Aorta (tissue), 5 donors: ENCODE measurements around the gene COL25A1. TPM values are rescaled to one million over a fixed set of nuclear protein-coding genes. Genes with fewer than 3 reads are reported as not detected.
"Not testable (repeated sequence)": the region's sequence is repeated elsewhere in the genome, so short reads cannot be mapped to it uniquely, and the experiment has no call there.

ENCODE experiments used
- ATAC-seq: fragments of 200-7000 bp; cut with Tn5 transposase; one replicate; pipeline ENCODE4 v1.9.1; 2022; ENCODE audit warnings: moderate library complexity; ENCODE audit not compliant: low FRiP score
- DNase-seq, 2 donors: peaks; one replicate each; pipeline ENCODE4 v3.0.0-alpha.2; 2020
- H3K27ac ChIP-seq, 2 donors: one replicate each; pipeline ENCODE4 v1.5.1; 2013; ENCODE audit warnings: low read length in 2 of 2, mild to moderate bottlenecking in 2 of 2, moderate library complexity in 2 of 2, control low read depth in 1 of 2, inconsistent platforms in 1 of 2, low read depth in 1 of 2
- H3K27me3 ChIP-seq, 2 donors: one replicate each; pipeline ENCODE4 v1.6.1; 2013; ENCODE audit warnings: control low read depth in 1 of 2, low read length in 1 of 2, mild to moderate bottlenecking in 1 of 2, moderate library complexity in 1 of 2; ENCODE audit not compliant: insufficient read depth in 2 of 2, control insufficient read depth in 1 of 2
- H3K36me3 ChIP-seq, 2 donors: one replicate each; pipeline ENCODE4 v1.6.1; 2013; ENCODE audit warnings: control low read depth in 1 of 2, low read length in 1 of 2, mild to moderate bottlenecking in 1 of 2; ENCODE audit not compliant: insufficient read depth in 2 of 2, control insufficient read depth in 1 of 2
- H3K4me1 ChIP-seq, 2 donors: one replicate each; pipeline ENCODE4 v1.6.1; 2013; ENCODE audit warnings: low read length in 2 of 2, control low read depth in 1 of 2, mild to moderate bottlenecking in 1 of 2, moderate library complexity in 1 of 2; ENCODE audit not compliant: insufficient read depth in 2 of 2, control insufficient read depth in 1 of 2
- H3K4me3 ChIP-seq, 2 donors: one replicate each; pipeline ENCODE4 v1.5.1; 2013; ENCODE audit warnings: low read length in 2 of 2, control low read depth in 1 of 2, mild to moderate bottlenecking in 1 of 2
- H3K9me3 ChIP-seq: one replicate; pipeline ENCODE4 v1.6.1; 2013; ENCODE audit warnings: mild to moderate bottlenecking, low read length; ENCODE audit not compliant: control insufficient read depth
- WGBS, 2 donors: extraction: QIAGEN DNeasy Blood & Tissue Kit; methylation state at CpG; one replicate each; pipeline ENCODE4 v1.1.7; 2013; 5-methylcytosine and 5-hydroxymethylcytosine counted together
- intact Hi-C, 2 donors: fragments of 100-400 bp; cut with DNase I; formaldehyde crosslinking; loops; one replicate each; pipeline versions ENCODE4 v1.14.2 to v1.15.0; 2022
- polyA plus RNA-seq, 2 donors: library from polyadenylated mRNA; stranded (reverse); fragments of 200-250 nt; gene quantifications; one replicate each; pipeline ENCODE4 v1.2.3, GENCODE V29; 2013
- total RNA-seq, 2 donors: library from RNA; stranded (reverse); fragmentation: NEBNext Ultra II Directional; extraction: Animal tissue kit (Norgen Biotek cat#: 25700); gene quantifications; one replicate each; pipeline ENCODE4 v1.2.1, GENCODE V29; 2021
- donor health status: healthy with polysubstance abuse.
- donor health status: Bipolar disorder and iron deficiency.
- donor health status: DM: no; HTN: no; CAD: no.
- donor health status: DM: no; HTN: no; CAD: no.
- donor health status: DM: yes; HTN: yes; CAD: no.

Gene COL25A1
- total and polyA plus RNA-seq, 4 donors = 0.08 to 8.1 (median 1.3) TPM

DNA sequence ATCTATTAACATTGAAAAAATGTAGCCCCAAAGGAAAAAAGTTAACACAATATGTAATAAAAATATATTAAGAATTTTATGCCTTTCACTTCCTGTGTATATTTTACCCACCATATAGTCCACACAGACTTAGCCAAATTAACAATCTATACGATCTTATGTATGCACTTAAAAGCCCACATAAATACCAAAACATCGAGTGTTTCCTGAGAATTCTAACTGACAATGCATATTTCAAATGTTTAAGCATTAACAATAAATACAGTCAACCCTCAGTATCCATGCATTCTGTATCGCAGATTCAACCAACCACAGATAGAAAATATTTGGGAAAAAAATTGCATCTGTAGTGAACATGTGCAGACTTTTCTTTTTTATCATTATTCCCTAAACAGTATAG lies 226.8 kb downstream of the COL25A1 start:
- Histone ChIP-seq H3K27me3 (no peaks in the 10 kb centered on the region), H3K9me3 (no peaks in the 10 kb centered on the region), H3K27ac (no peak overlapping the region), H3K36me3 (no peaks in the 10 kb centered on the region), H3K4me1 (no peaks in the 10 kb centered on the region), H3K4me3 (no peak overlapping the region)
- intact Hi-C loops = no loop called here
- no peak for DNase-seq
- 81 to 87% methylated on average over 3 of the region's 3 CpGs for WGBS, 2 donors
- ATAC-seq = no peak

DNA sequence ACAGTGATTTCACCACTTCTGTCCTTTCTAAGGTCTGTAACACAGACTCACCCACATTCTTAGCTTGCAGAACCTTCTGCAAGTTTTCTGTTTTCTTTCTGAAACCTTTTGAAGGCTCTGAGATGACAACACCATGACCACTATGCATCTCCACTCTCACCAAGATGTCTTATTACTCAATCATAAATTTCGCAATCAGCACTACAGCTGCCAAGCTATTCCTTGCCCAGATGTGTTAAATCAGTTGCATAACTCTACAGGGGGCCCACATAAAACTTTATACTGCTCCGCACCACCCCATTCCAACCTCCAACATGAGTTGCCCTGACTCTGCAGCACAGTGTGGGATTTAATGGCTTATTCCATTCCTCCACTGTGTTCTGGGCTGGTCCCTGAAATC lies 229.9 kb downstream of the COL25A1 start:
- ATAC-seq (peak; percentile 41), DNase-seq (no peak)
- Histone ChIP-seq H3K9me3 (no peaks in the 10 kb centered on the region), H3K27me3 (no peaks in the 10 kb centered on the region), H3K4me3 (no peak overlapping the region), H3K4me1 (no peaks in the 10 kb centered on the region), H3K27ac (no peak overlapping the region), H3K36me3 (no peaks in the 10 kb centered on the region)
- intact Hi-C loops = no loop called here
- 93 to 96% methylated on average over 2 of the region's 2 CpGs for WGBS, 2 donors

DNA sequence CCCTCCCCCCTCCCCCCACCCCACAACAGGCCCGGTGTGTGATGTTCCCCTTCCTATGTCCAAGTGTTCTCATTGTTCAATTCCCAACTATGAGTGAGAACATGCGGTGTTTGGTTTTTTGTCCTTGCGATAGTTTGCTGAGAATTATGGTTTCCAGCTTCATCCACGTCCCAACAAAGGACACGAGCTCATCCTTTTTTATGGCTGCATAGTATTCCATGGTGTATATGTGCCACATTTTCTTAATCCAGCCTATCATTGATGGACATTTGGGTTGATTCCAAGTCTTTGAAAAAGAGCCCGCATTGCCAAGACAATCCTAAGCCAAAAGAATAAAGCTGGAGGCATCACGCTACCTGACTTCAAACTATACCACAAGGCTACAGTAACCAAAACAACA lies 231.8 kb downstream of the COL25A1 start:
- 82 to 95% methylated on average over 7 of the region's 7 CpGs for WGBS, 2 donors
- H3K27me3 ChIP-seq, DNase-seq, ATAC-seq, H3K4me3 ChIP-seq, H3K4me1 ChIP-seq, H3K27ac ChIP-seq, H3K9me3 ChIP-seq, intact Hi-C loops, H3K36me3 ChIP-seq: not testable (repeated sequence)

DNA sequence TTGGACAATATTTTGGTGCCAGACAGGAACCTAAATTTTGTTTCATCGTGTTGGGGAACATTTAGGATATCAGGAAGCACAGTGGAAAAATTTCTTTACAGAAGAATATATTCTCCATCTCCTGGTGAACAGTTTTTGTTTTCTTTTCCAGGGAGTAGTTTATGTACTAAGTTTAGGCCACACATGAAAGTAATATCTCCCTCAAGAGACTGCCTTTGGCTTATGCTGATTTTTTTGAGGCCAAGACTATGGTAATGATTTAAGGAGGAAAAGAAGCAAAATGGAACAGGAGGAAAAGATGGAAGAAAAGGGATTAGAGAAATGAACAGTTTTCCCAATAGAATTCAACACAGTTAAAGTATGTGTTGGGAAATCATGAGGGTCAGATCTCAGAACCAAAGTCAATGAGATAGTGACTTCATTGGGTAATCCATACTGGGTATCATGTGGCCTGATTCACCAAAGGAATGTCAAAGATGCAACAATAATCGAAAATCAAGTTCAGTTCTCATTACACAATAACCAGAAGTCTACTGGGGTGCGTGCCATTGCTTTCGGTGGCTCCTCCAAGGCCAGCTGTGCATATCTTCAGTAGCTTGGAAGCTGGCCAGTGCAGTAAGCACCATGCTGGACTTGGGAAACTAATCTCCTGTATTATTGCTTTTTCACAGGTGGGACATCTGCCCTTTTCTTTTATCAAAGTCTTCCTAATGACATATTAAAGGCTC lies 234.8 kb downstream of the COL25A1 start:
- DNase-seq = no peak
- ATAC-seq = peak; percentile 11

DNA sequence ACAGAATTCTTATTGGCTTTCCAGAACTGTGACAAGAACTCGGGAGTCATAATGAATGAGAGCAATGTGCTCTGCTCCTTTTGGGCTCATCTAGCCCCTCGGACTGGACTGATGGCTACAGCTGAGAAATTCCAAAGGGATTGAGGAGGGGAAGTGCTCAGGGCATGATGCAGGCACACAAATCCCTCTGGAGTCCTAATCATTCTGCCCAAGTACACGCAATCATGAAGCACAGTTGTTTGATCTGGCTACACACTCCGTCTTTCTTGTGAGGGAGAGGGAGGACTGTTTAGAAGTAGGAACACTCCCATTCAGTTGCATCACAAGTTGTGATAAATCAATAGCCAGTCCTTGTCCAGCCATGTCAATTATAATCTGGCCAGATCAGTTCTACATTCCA lies 237.5 kb downstream of the COL25A1 start:
- Histone ChIP-seq H3K9me3 (no peaks in the 10 kb centered on the region), H3K27me3 (no peaks in the 10 kb centered on the region), H3K4me1 (no peaks in the 10 kb centered on the region), H3K27ac (no peak overlapping the region), H3K36me3 (no peaks in the 10 kb centered on the region), H3K4me3 (no peak overlapping the region)
- ATAC-seq (no peak), DNase-seq (no peak)
- 20 to 22% methylated on average over 4 of the region's 4 CpGs for WGBS, 2 donors
- intact Hi-C loops = no loop called here

More for the DNA sequence above, 234.8 kb downstream of the COL25A1 start:
- Histone ChIP-seq H3K9me3 (no peaks in the 10 kb centered on the region), H3K27me3 (no peaks in the 10 kb centered on the region), H3K4me1 (no peaks in the 10 kb centered on the region), H3K36me3 (no peaks in the 10 kb centered on the region), H3K4me3 (no peak overlapping the region), H3K27ac (no peak overlapping the region)
- intact Hi-C loops = no loop called here
- WGBS, 2 donors = 56 to 60% methylated on average over 4 of the region's 4 CpGs

DNA sequence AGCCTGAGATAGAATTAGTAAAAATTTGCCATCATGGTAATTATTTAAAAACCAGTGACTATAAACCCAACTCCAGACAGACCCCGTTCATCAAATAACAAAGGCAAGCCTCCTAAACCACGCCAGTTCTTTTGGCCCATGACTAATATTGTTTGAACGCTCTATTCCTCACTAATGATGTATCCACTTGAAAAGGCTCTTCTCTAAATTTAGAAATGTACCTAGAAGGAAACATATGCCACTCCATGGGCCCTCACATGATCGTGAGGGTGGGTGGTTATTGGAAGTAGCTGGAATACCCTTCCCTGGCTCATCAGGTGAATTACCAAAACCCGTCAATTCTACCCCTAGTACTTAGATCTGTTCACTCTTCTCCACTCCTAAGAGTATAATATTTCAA lies 249.2 kb downstream of the COL25A1 start:
- no peaks in the 10 kb centered on the region for H3K27me3 ChIP-seq
- no peak overlapping the region for H3K4me3 ChIP-seq
- H3K36me3 ChIP-seq = no peaks in the 10 kb centered on the region
- intact Hi-C loops = no loop called here
- H3K9me3 ChIP-seq = no peaks in the 10 kb centered on the region
- no peaks in the 10 kb centered on the region for H3K4me1 ChIP-seq
- DNase-seq = no peak
- ATAC-seq = no peak
- WGBS, 2 donors = 73 to 79% methylated on average over 5 of the region's 5 CpGs
- H3K27ac ChIP-seq = no peak overlapping the region

DNA sequence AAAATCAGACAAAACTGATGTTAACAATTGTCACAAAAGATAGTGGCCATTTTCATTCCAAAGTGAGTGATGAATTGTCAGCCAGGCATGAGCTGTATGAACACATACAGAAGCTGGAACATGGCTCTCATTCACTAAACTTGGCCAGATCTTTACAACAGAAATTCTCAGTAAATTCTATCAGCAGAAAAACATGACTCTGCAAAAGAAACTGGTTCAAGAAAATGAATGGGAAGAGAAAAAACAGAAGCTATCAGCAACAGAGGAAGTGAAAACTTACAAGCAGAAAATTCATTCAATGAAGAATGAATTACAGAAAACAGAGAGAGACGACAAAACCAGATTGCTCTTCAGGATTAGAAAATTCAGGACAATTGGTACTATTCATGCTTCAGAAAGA lies 249.6 kb downstream of the COL25A1 start:
- no peaks in the 10 kb centered on the region for H3K27me3 ChIP-seq
- 39 to 41% methylated on average over 1 of the region's 1 CpG for WGBS, 2 donors
- no peaks in the 10 kb centered on the region for H3K9me3 ChIP-seq
- no peaks in the 10 kb centered on the region for H3K36me3 ChIP-seq
- no peak for DNase-seq
- no peaks in the 10 kb centered on the region for H3K4me1 ChIP-seq
- no peak overlapping the region for H3K4me3 ChIP-seq
- H3K27ac ChIP-seq = no peak overlapping the region
- intact Hi-C loops = no loop called here
- no peak for ATAC-seq

DNA sequence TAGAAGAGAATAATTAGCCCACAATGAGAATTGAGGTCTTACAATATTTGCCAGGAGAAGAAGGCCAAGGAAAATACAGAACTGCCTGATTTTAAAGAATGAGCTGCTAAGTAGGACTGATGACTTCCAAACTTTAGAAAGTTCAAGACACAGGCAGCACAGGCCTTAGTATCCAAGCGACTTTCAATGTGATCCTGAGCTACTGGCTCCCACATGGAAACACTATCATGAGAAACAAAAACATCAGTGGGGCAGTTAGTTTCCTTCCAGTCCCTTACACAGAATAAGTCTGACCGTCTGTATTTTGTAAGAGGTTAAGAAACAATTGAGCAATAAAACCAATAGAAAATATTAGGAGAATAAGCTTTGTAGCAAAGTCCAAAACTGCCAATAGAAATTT lies 251.4 kb downstream of the COL25A1 start:
- intact Hi-C loops = no loop called here
- Histone ChIP-seq H3K36me3 (no peaks in the 10 kb centered on the region), H3K27ac (no peak overlapping the region), H3K4me3 (no peak overlapping the region), H3K27me3 (no peaks in the 10 kb centered on the region), H3K9me3 (no peaks in the 10 kb centered on the region), H3K4me1 (no peaks in the 10 kb centered on the region)
- no peak for DNase-seq
- WGBS, 2 donors = 44 to 58% methylated on average over 2 of the region's 2 CpGs
- ATAC-seq = no peak

DNA sequence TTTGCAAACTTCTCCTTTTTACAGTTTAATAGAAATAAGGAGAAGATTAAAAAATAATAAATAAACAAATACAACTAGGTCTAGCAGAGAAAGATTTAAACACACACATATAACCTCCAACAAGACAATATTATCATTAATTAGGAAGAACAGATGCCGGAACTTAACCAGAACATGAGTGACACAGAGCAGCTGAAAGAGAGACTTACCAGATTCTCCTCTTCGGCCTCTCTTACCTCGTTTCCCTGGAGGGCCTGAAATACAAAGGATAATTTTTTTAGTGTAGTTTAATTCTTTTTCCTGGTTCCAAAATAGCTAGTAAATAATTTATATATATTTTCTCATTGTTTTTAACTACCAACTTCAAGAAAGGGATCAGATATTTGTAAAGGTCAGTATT lies 252.5 kb downstream of the COL25A1 start:
- ATAC-seq = no peak
- no peak overlapping the region for H3K4me3 ChIP-seq

More for the DNA sequence above, 252.5 kb downstream of the COL25A1 start:
- no peaks in the 10 kb centered on the region for H3K36me3 ChIP-seq
- H3K9me3 ChIP-seq = no peaks in the 10 kb centered on the region
- DNase-seq = no peak
- WGBS, 2 donors = 93 to 95% methylated on average over 3 of the region's 3 CpGs
- H3K4me1 ChIP-seq = no peaks in the 10 kb centered on the region
- H3K27ac ChIP-seq = no peak overlapping the region
- H3K27me3 ChIP-seq = no peaks in the 10 kb centered on the region
- intact Hi-C loops = no loop called here
